B cell (primary cell): Measurements from ENCODE around the gene FOXD3. TPM values are rescaled to one million over a fixed set of nuclear protein-coding genes. Genes with fewer than 3 reads are reported as not detected.

Experiments
- ATAC-seq: fragments of 200-7000 bp; cut with Tn5 transposase; one replicate; pipeline ENCODE4 v1.10.0; 2021; ENCODE audit warnings: low read depth, mild to moderate bottlenecking, moderate number of reproducible peaks, moderate library complexity
- CTCF ChIA-PET: fragments of 350-600 bp; sonication (Branson Sonifier 250); formaldehyde crosslinking; loops from one replicate; lab custom pipeline; 2021; ENCODE audit warnings: antibody characterized with exemption, inconsistent platforms; lab: Charles Lee
- POLR2A ChIA-PET: fragments of 350-600 bp; sonication (Branson Sonifier 250); formaldehyde crosslinking; loops from one replicate; lab custom pipeline; 2021; ENCODE audit warnings: antibody characterized with exemption; lab: Charles Lee
- DNase-seq: peaks from one replicate; pipeline ENCODE4 v3.0.0; 2013
- H2AFZ ChIP-seq: 2 replicates; pipeline ENCODE4 v1.6.1; 2012; ENCODE audit warnings: mild to moderate bottlenecking, low read depth, low read length; ENCODE audit not compliant: insufficient read depth, poor library complexity, severe bottlenecking
- H3K27ac ChIP-seq, 2 donors: 1 replicate in 1 of 2; 2 replicates in 1 of 2; pipeline ENCODE4 v1.5.1; 2012 to 2013; ENCODE audit warnings: low read length in 2 of 2, mild to moderate bottlenecking in 2 of 2, moderate library complexity in 1 of 2
- H3K27me3 ChIP-seq, 4 experiments: fragments of 200-600 bp in 1 of 4; sonication (generic) in 1 of 4; replicated peaks in 1 of 4; 1 replicate in 2 of 4; 2 replicates in 2 of 4; pipeline versions ENCODE4 v1.6.1 to v1.7.0; 2013 to 2016; ENCODE audit warnings: low read length in 3 of 4, mild to moderate bottlenecking in 2 of 4, mixed read lengths in 1 of 4, moderate library complexity in 1 of 4; ENCODE audit not compliant: insufficient read depth in 4 of 4, control insufficient read depth in 3 of 4; ENCODE audit errors: control extremely low read depth in 1 of 4
- H3K36me3 ChIP-seq, 2 experiments: replicated peaks in 1 of 2; 1 replicate in 1 of 2; 2 replicates in 1 of 2; pipeline versions ENCODE4 v1.6.1 to v1.7.1; 2013; ENCODE audit warnings: low read length in 1 of 2; ENCODE audit not compliant: insufficient read depth in 2 of 2, control insufficient read depth in 1 of 2; ENCODE audit errors: control extremely low read depth in 1 of 2, extremely low read depth in 1 of 2
- H3K4me1 ChIP-seq, 2 donors: fragments of 200-600 bp in 1 of 2; sonication (generic) in 1 of 2; 1 replicate in 1 of 2; 2 replicates in 1 of 2; pipeline versions ENCODE4 v1.5.1 to v1.6.1; 2013 to 2017; ENCODE audit warnings: low read length in 2 of 2; ENCODE audit not compliant: control insufficient read depth in 2 of 2, insufficient read depth in 2 of 2
- H3K4me2 ChIP-seq: replicated peaks from 2 replicates; pipeline ENCODE3; 2012; ENCODE audit warnings: mild to moderate bottlenecking, low read depth, low read length; ENCODE audit not compliant: poor library complexity, severe bottlenecking
- H3K4me3 ChIP-seq, 5 experiments: fragments of 200-600 bp in 1 of 5; sonication (generic) in 1 of 5; 1 replicate in 3 of 5; 2 replicates in 2 of 5; pipeline versions ENCODE4 v1.5.1 to v1.7.0; 2011 to 2016; ENCODE audit warnings: low read length in 4 of 5, mild to moderate bottlenecking in 4 of 5, low read depth in 2 of 5, control low read depth in 1 of 5, moderate library complexity in 1 of 5; ENCODE audit not compliant: insufficient read depth in 1 of 5; ENCODE audit errors: control extremely low read depth in 1 of 5, extremely low read depth in 1 of 5
- H3K79me2 ChIP-seq: fragments of 200-600 bp; sonication (generic); one replicate; pipeline ENCODE4 v1.6.0; 2016; ENCODE audit warnings: low read length; ENCODE audit not compliant: control insufficient read depth, insufficient read depth
- H3K9ac ChIP-seq: fragments of 200-600 bp; sonication (generic); 2 replicates; pipeline ENCODE4 v1.6.1; 2017; ENCODE audit warnings: mild to moderate bottlenecking, low read length, moderate library complexity
- H3K9me3 ChIP-seq, 3 donors: one replicate each; pipeline versions ENCODE4 v1.6.1 to v1.7.1; 2013; ENCODE audit warnings: low read length in 2 of 3; ENCODE audit not compliant: control insufficient read depth in 2 of 3, insufficient read depth in 1 of 3; ENCODE audit errors: control extremely low read depth in 1 of 3
- H4K20me1 ChIP-seq: 2 replicates; pipeline ENCODE4 v1.6.0; 2012; ENCODE audit warnings: mild to moderate bottlenecking, low read length; ENCODE audit not compliant: insufficient read depth, control insufficient read depth, poor library complexity, severe bottlenecking
- H3K27ac Mint-ChIP-seq: one replicate; pipeline ENCODE4 v1.8.0; 2021; ENCODE audit warnings: mixed read lengths
- H3K27me3 Mint-ChIP-seq: one replicate; pipeline ENCODE4 v1.8.0; 2021; ENCODE audit warnings: mixed read lengths
- H3K4me1 Mint-ChIP-seq: one replicate; pipeline ENCODE4 v1.8.0; 2021; ENCODE audit warnings: mixed read lengths
- H3K4me3 Mint-ChIP-seq: one replicate; pipeline ENCODE4 v1.8.0; 2021; ENCODE audit warnings: mixed read lengths
- H3K9me3 Mint-ChIP-seq: one replicate; pipeline ENCODE4 v1.8.0; 2022; ENCODE audit warnings: mixed read lengths; ENCODE audit not compliant: insufficient read depth
- EZH2 ChIP-seq: IDR thresholded peaks from 2 replicates; pipeline ENCODE4 v1.6.1; 2012; ENCODE audit warnings: borderline replicate concordance, low read depth, mild to moderate bottlenecking, moderate library complexity, low read length; ENCODE audit not compliant: insufficient read depth, poor library complexity, severe bottlenecking
- WGBS: methylation state at CpG from one replicate; pipeline ENCODE4 v1.1.5; 2013; ENCODE audit warnings: missing lambda C conversion rate; ENCODE audit not compliant: insufficient coverage; 5-methylcytosine and 5-hydroxymethylcytosine counted together
- intact Hi-C: fragments of 100-400 bp; cut with micrococcal nuclease; formaldehyde crosslinking; loops from one replicate; pipeline ENCODE4 v1.10.0; 2022
- polyA plus RNA-seq: library from polyadenylated mRNA; depleted of rRNA; stranded (reverse); fragments of >200 nt; gene quantifications from 2 replicates; pipeline ENCODE4 v1.2.3, GENCODE V29; 2012
- total RNA-seq, 2 donors: library from RNA; stranded (reverse); fragments of 120-200 nt in 1 of 2; gene quantifications; 1 replicate in 1 of 2; 2 replicates in 1 of 2; pipeline versions ENCODE4 v1.2.3 to v1.2.4, GENCODE V29; 2013 to 2022
- TF ChIP-seq, protein P1 (sequence below): fragments of 200-600 bp; IDR thresholded peaks from one replicate; pipeline ENCODE4 v1.8.0; 2022; ENCODE audit warnings: antibody characterized with exemption, mild to moderate bottlenecking

FOXD3 gene
- total and polyA plus RNA-seq, 2 donors (not counting 1 experiment from before 2014, with no cell fraction given): not detected

DNA sequence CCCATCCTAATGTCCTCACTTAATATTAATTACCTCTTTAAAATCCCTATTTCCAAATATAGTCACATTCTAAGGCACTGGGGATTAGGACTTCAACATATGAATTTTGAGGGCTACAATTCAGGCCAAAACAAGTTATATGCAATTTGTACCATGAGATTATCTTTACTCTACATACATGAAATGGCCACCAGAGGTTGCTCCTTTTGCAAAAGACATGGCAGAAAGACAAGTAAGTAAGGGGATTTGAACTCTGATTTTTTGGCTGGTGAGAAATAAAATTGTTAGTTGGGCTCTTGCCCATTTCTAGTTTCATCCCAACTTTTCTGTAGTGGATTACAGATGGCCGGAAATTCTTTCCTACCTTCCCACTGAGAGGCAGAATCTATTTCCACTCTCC, 40.2 kb downstream of the FOXD3 start:
- H3K79me2 ChIP-seq: peaks cover under 1% of the 10 kb centered on the region
- peaks cover 7% of the 10 kb centered on the region for H3K4me1 Mint-ChIP-seq
- no peaks in the 10 kb centered on the region for H3K36me3 ChIP-seq
- no peak overlapping the region for H3K4me3 Mint-ChIP-seq
- DNase-seq (no peak), ATAC-seq (no peak)
- no peak overlapping the region for H3K4me3 ChIP-seq
- no peaks in the 10 kb centered on the region for H4K20me1 ChIP-seq
- H3K9ac ChIP-seq: no peak overlapping the region
- TF ChIP-seq EZH2: no peak
- TF ChIP-seq, protein P1, sequence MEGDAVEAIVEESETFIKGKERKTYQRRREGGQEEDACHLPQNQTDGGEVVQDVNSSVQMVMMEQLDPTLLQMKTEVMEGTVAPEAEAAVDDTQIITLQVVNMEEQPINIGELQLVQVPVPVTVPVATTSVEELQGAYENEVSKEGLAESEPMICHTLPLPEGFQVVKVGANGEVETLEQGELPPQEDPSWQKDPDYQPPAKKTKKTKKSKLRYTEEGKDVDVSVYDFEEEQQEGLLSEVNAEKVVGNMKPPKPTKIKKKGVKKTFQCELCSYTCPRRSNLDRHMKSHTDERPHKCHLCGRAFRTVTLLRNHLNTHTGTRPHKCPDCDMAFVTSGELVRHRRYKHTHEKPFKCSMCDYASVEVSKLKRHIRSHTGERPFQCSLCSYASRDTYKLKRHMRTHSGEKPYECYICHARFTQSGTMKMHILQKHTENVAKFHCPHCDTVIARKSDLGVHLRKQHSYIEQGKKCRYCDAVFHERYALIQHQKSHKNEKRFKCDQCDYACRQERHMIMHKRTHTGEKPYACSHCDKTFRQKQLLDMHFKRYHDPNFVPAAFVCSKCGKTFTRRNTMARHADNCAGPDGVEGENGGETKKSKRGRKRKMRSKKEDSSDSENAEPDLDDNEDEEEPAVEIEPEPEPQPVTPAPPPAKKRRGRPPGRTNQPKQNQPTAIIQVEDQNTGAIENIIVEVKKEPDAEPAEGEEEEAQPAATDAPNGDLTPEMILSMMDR: no peak
- WGBS: no CpG with 5 or more reads among the region's 1 CpG
- no peak overlapping the region for H3K27ac ChIP-seq
- no peak overlapping the region for H3K4me2 ChIP-seq
- POLR2A ChIA-PET: no interaction called here
- H3K4me1 ChIP-seq: peaks cover 4 to 7% of the 10 kb centered on the region in 2 donors
- H3K27me3 Mint-ChIP-seq: peaks cover 10% of the 10 kb centered on the region
- no peaks in the 10 kb centered on the region for H3K27me3 ChIP-seq
- no peaks in the 10 kb centered on the region for H3K9me3 Mint-ChIP-seq
- H3K27ac Mint-ChIP-seq: no peak overlapping the region
- CTCF ChIA-PET: no interaction called here
- H3K9me3 ChIP-seq: no peaks in the 10 kb centered on the region
- H2AFZ ChIP-seq: no peak overlapping the region
- intact Hi-C loops: no loop called here

DNA sequence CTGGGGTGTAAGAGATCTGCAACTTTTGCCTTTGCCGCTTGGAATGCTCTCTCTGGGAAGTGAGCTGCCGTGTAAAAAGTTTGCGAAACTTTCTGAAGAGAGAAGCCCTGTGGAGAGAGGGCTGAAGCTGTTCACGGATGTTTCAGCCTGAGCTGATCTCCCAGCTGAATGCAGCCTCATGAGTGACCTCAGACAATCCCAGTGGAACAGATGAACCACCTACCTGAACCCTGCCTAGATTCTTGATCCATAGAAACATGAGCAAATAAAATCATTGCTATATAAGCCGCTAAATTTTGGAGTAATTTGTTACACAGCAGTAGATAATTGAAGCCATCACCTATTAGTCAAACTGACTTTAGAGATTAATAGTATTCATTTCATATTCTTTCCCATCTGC, 40.6 kb downstream of the FOXD3 start:
- intact Hi-C loops: no loop called here

More for the DNA sequence above, 40.6 kb downstream of the FOXD3 start:
- ATAC-seq (no peak), DNase-seq (no peak)
- Histone ChIP-seq H3K27me3 (no peaks in the 10 kb centered on the region), H2AFZ (no peak overlapping the region), H3K4me3 (no peak overlapping the region), H3K4me1 (peaks cover 5 to 7% of the 10 kb centered on the region in 2 donors), H3K9me3 (no peaks in the 10 kb centered on the region), H3K79me2 (peaks cover 5% of the 10 kb centered on the region), H3K36me3 (no peaks in the 10 kb centered on the region), H3K9ac (no peak overlapping the region), H3K4me2 (no peak overlapping the region), H4K20me1 (no peaks in the 10 kb centered on the region), H3K27ac (no peak overlapping the region)
- ChIA-PET CTCF (no interaction called here), POLR2A (no interaction called here)
- TF ChIP-seq, protein P1: no peak
- no peak for TF ChIP-seq EZH2
- no peaks in the 10 kb centered on the region for H3K9me3 Mint-ChIP-seq
- WGBS: 97% methylated on average over 4 of the region's 5 CpGs
- peaks cover 11% of the 10 kb centered on the region for H3K4me1 Mint-ChIP-seq
- H3K4me3 Mint-ChIP-seq: no peak overlapping the region
- peaks cover 10% of the 10 kb centered on the region for H3K27me3 Mint-ChIP-seq
- no peak overlapping the region for H3K27ac Mint-ChIP-seq
